GM21367 (cell line): ENCODE results near the gene GLCCI1.

Source experiments
- ATAC-seq: cut with Tn5 transposase; IDR thresholded peaks from one replicate; pipeline ENCODE4 v1.9.1; 2021; ENCODE audit not compliant: unreplicated experiment

The GLCCI1 gene

DNA sequence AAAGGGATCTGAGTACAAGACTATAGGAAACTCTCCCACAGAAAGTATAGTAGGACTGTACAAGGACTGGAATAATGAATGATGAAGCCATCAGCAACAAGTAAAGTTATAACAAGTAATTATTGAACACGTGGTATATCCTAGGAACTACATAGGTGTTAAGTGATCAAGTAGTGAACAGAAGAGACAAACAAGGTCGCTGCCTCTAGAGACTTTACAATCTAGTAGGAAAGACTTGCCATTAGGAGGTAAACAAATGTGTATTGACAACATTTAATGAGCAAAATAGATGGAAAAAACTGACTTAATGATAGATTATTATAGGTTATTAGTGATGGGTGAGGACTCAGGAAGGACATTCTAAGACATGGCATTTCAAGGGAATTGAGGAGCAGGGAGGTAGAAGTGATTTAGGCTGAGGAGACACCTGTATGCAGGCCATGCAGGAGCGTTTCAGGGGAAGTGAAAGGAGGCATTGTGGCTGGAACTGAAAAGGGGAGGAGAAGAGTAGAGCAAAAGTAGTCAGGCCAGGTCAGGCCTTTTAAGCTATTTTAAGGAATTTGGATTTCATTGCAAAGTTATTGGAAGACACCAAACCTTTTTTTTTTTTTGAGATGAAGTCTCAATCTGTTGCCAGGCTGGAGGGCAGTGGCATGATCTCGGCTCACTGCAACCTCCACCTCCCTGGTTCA, 8.5 kb upstream of the GLCCI1 start:
- peak; percentile 91 for ATAC-seq

DNA sequence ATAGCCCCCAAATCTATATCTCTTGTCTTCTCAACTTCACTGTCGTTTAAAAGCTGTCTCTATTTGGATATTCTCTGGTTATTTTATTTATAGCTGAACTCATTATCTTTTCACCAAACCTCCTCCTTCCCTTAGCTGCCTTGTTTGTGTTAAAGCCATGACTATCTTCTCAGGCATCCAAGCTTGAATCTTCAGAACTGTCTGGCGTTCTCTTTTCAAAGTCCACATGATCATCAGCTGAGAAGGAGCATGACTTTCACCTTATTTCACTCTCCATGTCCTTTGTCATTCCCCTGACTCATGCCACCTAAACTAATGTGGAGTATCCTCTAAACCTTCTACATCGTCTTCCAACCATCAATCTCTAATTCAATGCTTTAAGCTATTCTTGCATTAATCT, 5.7 kb upstream of the GLCCI1 start:
- ATAC-seq, result no peak

GRCh38 chr7:7964250-7964649, 4.3 kb upstream of the GLCCI1 start:
- no peak for ATAC-seq

DNA sequence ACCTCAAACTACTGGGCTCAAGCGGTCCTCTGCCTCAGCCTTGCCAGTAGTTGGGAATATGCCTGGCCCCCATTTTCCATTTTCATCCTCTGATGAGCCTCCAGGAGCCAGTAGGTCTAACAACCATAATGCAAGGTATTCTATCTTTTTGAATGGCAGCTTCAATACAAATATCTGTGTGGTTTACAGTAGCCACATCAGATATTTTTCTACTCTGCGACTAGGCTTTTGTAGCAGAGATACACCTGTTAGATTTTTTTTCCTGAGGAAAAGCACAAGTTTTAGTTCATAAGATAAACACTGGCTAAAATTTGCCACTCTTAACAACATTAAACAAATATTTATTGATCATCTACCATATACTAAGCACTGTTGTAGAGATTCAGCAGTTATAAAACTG, 3.9 kb upstream of the GLCCI1 start:
- ATAC-seq, result no peak

- ATAC-seq, result no peak
Measured at GRCh38 chr7:7965301-7965700, 3.3 kb upstream of the GLCCI1 start.

GRCh38 chr7:7966141-7966734, 2.4 kb upstream of the GLCCI1 start:
- ATAC-seq, result no peak

- ATAC-seq, result no peak
Measured at GRCh38 chr7:7967886-7968543, 581 bp upstream of the GLCCI1 start.

DNA sequence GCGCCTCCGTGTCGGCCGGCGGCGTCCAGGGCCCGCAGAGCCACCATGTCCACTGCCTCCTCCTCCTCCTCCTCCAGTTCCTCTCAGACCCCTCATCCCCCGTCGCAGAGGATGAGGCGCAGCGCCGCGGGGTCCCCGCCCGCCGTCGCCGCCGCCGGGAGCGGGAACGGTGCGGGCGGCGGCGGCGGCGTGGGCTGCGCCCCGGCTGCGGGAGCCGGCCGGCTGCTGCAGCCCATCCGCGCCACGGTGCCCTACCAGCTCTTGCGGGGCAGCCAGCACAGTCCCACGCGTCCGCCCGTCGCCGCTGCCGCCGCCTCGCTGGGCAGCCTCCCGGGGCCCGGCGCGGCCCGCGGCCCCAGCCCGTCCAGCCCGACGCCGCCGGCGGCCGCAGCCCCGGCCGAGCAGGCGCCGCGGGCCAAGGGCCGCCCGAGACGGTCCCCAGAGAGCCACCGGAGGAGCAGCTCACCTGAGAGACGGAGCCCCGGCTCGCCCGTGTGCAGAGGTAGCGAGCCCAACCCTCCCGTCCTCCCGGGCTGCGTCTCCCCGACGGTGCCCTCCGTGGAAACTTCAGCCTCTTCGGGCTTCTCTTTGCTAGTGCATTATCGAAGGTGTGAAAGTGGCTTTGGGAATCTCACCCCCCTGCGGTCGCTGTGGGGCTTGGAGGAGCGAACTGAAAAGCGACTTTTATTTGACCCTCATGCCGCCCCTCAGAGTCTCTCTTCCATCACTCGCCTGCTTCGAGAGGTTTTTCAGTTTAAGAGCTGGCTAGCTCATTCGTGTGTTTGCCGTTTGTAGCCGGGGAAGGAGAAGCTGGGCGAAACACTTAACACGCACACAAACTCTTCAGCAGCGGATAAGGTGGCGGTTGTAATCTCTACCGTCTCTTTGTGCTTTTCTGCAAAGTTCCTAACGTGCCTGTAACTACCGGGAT, 975 bp downstream of the GLCCI1 start:
- ATAC-seq, result no peak

- no peak for ATAC-seq
Measured at GRCh38 chr7:7970237-7970530, 1.6 kb downstream of the GLCCI1 start.

GRCh38 chr7:7970531-7971307, 2.1 kb downstream of the GLCCI1 start:
- ATAC-seq, result no peak

DNA sequence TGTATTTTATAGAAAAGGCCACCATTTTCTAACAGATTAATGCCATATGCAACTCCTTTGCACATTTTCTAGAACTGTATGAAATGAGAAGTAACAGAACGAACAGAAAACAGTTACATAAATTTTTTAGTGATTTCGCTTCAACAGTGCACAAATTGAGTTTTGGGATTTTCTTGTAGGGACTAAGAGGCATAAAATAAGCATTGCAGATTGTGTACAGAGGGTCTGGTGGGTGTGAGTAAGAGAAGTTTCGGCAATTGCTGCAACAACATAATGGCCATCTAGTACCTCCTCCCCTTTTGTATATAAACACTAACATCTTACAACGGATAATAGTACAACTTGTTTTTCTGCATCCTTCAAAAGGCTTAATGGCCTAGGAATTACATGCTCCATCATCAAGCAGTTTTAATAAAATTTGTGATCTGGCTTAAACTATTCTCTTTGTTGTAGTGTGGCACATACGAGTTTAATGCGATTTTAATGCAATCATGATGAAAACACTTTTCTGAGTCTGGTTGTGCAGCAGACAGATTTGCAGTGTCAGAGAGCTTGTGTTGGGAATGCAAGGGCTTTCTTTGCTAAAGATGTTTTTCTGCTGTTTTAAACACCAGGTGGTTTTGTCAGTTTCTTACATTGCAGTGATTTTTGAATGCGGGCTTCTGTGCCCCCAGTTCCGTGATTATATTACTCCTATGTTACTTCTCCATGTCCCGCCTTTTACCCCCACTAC, 2.9 kb downstream of the GLCCI1 start:
- ATAC-seq, result no peak

DNA sequence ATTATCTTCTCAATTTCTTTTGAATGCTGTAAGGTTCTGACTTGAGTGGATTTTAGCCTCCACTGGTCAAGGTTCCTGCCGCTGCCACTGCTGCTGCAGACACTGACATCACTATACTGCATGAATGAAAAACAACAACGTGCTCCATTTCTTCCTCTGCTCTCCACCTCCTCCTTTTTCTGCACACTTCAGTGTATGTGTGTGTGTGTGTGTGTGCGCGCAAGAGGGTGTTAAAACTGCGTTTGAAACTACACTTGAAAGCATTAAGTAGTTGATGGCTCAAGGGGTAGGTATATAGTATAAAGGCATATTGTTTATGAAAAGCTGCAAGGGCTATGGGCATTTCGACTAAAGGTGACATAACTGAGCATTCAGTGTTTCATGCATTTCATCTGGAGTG, 3.5 kb downstream of the GLCCI1 start:
- no peak for ATAC-seq

DNA sequence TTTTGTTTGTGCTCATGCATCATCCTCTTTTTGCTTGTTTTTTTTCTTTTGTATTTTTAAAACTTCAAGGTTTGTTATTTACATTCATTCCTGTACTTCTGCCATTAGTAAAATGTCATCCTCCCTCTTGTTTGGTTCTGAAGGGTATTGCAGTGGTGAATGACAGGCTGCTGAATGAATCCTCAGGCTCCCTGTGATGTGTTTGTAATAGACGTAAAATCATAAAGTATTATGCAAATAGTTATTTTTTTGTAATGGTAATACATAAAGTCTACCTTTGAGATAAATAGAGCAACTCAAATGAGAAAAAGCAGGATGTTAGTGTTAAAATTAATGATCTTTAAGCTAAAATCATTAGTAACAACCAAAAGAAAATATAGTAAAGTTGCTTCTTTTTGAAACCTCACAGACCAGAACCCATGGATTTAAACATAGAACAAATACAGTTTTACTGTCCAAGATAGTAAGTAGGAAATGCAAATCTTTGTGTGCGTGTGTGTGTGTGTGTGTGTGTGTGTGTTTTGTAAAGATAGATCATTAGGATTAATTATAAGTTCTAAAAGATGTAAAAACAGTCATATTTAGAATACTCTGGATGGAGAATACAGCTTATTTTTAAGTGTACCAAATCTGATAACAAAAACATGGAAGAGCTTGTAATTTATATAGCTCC, 4.5 kb downstream of the GLCCI1 start:
- no peak for ATAC-seq

- ATAC-seq, result no peak
Measured at GRCh38 chr7:7976677-7977076, 8.1 kb downstream of the GLCCI1 start.

DNA sequence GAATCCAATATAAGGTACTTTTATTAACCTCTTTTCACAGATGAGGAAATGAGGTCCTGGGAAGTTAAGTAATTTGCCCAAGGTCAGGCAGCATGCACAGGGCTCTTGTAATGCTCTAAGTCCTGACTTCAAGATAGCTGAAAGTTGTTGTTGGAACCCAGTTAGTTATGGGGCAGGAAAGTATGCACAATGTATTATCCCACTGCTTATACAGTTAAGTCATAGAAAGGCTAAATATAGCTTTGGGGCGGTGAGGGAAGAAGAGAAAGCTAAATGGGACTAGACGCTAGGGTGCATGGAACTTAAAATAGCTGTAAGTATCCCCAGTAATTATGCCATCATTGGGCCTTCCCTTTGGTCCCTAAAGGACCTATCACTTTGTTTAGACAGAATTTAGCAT, 9.2 kb downstream of the GLCCI1 start:
- no peak for ATAC-seq

DNA sequence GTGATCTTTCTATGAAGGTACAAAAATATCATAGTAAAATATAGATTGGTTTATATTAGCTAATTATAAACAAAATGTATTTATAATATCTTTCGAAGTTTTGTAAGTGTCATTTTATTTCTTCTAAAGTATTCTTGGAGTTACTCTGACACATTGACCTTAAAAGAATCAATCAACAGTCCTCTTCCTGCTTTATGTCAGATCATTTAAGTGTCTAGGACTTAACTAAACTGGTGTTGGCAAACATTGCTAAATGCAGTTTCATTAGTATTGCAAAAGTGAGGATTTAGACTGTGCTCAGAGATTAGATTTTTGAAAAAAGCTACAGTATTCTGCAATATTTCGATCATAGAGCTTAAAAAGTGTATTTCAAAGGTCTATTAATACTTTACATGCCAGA, 10.3 kb downstream of the GLCCI1 start:
- no peak for ATAC-seq

DNA sequence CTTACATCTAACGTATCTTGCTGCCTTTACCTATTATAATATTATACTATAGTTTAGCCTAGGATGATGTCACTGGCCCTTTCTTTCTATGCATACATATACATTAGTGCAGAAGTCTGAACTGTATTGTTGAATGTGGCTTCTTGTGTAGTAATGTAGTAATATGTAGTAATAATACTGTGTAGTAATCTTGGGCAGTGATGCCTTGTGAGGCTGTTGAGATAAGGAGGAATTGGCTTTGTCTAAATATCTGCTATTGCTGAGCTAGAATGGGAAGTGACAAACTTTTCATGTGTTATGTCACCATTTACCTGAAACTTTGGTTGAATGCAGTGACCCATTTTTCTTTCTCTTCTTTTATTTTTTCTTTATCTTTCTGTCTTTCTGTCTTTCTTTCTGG, 11.0 kb downstream of the GLCCI1 start:
- ATAC-seq, result no peak

GRCh38 chr7:7980134-7980533, 11.5 kb downstream of the GLCCI1 start:
- ATAC-seq, result no peak

DNA sequence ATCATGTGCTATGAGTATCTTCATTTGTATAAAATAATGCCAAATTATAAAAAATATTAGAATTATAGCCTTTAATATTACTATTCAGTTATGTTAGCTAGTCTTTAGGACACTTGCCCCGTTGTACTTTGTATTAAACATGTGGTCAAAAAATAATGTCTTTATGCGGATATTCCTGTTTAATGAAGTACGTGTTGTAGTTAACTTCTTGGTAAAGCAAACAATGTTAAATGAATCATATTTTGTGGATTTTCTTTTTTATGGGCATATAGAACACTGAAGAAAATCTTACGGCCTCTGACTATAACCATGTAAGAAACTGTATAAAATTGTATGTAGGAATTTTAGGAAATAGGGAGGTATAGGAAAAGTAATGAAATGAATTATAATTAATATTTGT, 14.3 kb downstream of the GLCCI1 start:
- ATAC-seq, result no peak

DNA sequence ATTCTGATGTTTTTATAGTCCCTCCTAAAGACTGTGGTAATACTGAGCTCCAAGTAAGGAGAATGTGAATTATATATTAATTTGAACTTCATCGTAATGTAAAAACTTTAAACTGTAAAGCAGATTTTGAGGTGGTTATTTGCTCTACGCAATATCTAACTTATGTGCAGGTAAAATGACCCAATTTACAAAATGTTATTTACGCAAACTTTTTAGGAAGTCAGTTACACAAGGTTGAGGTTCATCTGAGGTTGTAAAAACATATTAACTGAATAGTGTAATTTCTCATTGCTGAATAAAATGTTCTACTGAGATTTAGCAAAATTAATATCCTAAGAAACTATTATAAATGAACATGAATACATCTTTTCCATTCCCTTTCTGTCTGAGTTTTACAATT, 15.8 kb downstream of the GLCCI1 start:
- no peak for ATAC-seq
